C4-2B (cell line): ENCODE data around the gene TRANK1.

ENCODE experiments used
- ZFX ChIP-seq: fragments of 450-650 bp; IDR thresholded peaks from 2 replicates; pipeline ENCODE4 v1.6.1; 2017
- TF ChIP-seq, protein P1 (sequence below): fragments of 450-650 bp; conservative IDR thresholded peaks from 2 replicates; pipeline ENCODE4 v1.5.1; 2017; ENCODE audit warnings: mild to moderate bottlenecking

DNA sequence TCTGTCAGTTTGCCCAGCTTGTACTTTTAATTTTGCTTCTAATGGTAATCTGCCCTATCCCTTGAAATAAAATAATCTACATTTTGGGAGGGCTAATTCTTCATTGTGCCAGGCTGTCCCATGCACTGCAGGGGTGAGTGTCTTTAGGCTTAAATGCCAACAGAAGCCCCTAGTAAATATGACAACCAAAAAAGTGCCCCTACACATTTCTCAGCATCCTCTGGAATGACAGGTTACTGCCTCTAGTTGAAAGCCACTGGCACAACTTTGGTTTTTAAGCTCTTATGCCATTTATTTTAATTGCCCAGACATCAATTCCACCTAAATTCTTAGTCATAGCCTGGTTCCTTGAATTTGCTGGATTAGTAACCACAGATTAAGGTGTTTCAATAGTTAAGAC is 44.7 kb upstream of the TRANK1 start:
- TF ChIP-seq, protein P1, sequence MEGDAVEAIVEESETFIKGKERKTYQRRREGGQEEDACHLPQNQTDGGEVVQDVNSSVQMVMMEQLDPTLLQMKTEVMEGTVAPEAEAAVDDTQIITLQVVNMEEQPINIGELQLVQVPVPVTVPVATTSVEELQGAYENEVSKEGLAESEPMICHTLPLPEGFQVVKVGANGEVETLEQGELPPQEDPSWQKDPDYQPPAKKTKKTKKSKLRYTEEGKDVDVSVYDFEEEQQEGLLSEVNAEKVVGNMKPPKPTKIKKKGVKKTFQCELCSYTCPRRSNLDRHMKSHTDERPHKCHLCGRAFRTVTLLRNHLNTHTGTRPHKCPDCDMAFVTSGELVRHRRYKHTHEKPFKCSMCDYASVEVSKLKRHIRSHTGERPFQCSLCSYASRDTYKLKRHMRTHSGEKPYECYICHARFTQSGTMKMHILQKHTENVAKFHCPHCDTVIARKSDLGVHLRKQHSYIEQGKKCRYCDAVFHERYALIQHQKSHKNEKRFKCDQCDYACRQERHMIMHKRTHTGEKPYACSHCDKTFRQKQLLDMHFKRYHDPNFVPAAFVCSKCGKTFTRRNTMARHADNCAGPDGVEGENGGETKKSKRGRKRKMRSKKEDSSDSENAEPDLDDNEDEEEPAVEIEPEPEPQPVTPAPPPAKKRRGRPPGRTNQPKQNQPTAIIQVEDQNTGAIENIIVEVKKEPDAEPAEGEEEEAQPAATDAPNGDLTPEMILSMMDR, result no peak
- no peak for TF ChIP-seq ZFX
